Left colon (tissue), 2 donors: ENCODE measurements around the gene KDM4D. TPM values are rescaled to one million over a fixed set of nuclear protein-coding genes. Genes with fewer than 3 reads are reported as not detected.
A peak's percentile ranks its signal among the peaks of the same experiment; 100 is the strongest.
"Not testable (repeated sequence)": the region's sequence is repeated elsewhere in the genome, so short reads cannot be mapped to it uniquely, and the experiment has no call there.

Source experiments
- ATAC-seq: fragments of 200-7000 bp; cut with Tn5 transposase; one replicate; pipeline ENCODE4 v1.9.1; 2020; ENCODE audit warnings: mild to moderate bottlenecking, moderate library complexity
- DNase-seq, 2 donors: peaks; one replicate each; pipeline ENCODE4 v3.0.0-alpha.2; 2020
- intact Hi-C, 2 donors: fragments of 100-400 bp; cut with DNase I in 1 of 2; cut with micrococcal nuclease in 1 of 2; formaldehyde crosslinking; loops; one replicate each; pipeline versions ENCODE4 v1.11.2 to v1.14.0; 2022; cut with DNase I, micrococcal nuclease
- long read RNA-seq: library from polyadenylated mRNA; unstranded; transcript quantifications from one replicate; pipeline ENCODE4 v2.0.0, GENCODE V29; 2021
- total RNA-seq, 2 donors: library from RNA; stranded (reverse); fragmentation: NEBNext Ultra II Directional; extraction: Animal tissue kit (Norgen Biotek cat#: 25700); gene quantifications; one replicate each; pipeline ENCODE4 v1.2.1, GENCODE V29; 2021
- donor health status: DM: no; HTN: no; CAD: no.
- donor health status: DM: yes; HTN: yes; CAD: no.

The KDM4D gene
- total RNA-seq = under 1 TPM; 0.25 to 0.55 TPM
- long read RNA-seq, partial matches to known transcripts = 0 of 1 reads
- long read RNA-seq, other reads (novel, unspliced or antisense) = 0 of 1 reads

DNA sequence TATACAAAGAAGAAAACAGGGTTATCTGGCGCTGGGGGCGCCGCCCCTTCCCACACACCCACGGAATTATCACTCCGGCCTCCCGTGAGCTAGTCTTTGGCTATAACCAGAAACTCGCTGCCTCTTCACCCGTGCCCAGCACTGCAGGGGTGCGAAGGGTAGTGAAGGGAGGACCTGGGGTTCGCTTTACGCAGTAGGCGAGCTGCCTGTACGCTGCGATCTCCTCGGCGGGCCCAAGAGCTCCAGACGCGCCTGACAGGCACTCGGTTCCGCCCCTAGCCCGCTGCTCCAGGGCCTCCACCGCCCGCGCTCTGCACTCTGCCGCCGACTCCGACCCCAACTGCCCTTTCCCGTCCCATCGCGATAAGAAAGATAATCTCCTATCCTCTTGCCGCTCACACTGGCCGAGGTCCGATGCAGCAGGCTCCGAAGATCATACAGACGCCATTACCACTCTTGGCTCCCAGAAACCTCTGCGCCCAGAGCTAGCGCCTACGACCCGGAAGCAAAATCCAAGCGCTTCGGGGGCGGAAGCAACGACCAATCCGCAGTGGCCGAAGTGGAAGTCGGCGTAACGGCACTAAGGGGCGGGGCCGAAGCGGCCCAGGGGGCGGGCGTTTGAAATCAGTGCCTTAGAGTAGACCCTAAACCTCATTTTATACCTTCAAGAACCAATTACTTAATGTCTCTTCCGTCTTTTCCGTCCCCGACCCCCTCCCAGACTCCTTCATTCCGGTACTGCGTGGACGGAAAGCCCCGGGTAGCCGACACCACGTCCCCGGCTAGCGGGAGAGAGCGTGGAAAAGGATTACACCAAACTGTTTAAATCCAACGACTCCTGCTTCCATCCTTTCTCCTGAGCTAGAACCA lies at the start of gene KDM4D, which contains the start of gene CWC15:
KDM4D (plus strand) TSS at position 611 of the 870 bp plus-strand sequence. CDS start 23,664 bp downstream, outside the sequence.
CWC15 (minus strand) TSS at position 458 of the 870 bp plus-strand sequence. CDS start 1,371 bp downstream, outside the sequence.
- peak; percentile 94 to 95 for DNase-seq
- peak; percentile 100 for ATAC-seq
- intact Hi-C loops = loop anchor here in 1 of 2 donors (10.0 kb wide), 1 partner anchor 171 kb away; no protein-coding TSS in a partner anchor

DNA sequence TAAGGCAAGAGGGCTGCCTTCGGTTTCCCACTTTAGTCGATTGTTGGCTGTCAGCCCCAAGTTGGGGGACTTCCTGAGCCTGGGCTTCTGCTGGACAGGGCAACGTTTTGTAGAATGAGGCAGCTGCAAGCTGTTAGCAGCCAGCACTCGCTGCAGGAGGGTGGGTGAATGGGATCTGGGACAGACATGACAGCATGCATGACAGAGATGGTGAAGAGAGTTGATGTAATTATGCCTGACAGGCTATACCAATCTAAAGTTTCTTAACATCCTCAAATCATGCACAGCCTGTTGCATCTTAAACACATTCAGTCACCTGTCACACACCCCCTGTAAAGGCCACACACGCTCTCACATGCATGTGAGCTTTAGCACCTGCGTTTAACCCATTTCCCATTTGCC lies 49.3 kb upstream of the KDM4D start:
- intact Hi-C loops = no loop called here

GRCh38 chr11:94924612-94925011 lies 48.9 kb upstream of the KDM4D start:
- ATAC-seq = no peak
- intact Hi-C loops = no loop called here
- DNase-seq = no peak

More for the DNA sequence above, 49.3 kb upstream of the KDM4D start:
- DNase-seq (no peak), ATAC-seq (no peak)

- intact Hi-C loops = no loop called here
- DNase-seq = no peak
- ATAC-seq = no peak
Observed at GRCh38 chr11:94925422-94926270, 47.9 kb upstream of the KDM4D start.

GRCh38 chr11:94926271-94926625 lies 47.3 kb upstream of the KDM4D start:
- no peak for ATAC-seq

DNA sequence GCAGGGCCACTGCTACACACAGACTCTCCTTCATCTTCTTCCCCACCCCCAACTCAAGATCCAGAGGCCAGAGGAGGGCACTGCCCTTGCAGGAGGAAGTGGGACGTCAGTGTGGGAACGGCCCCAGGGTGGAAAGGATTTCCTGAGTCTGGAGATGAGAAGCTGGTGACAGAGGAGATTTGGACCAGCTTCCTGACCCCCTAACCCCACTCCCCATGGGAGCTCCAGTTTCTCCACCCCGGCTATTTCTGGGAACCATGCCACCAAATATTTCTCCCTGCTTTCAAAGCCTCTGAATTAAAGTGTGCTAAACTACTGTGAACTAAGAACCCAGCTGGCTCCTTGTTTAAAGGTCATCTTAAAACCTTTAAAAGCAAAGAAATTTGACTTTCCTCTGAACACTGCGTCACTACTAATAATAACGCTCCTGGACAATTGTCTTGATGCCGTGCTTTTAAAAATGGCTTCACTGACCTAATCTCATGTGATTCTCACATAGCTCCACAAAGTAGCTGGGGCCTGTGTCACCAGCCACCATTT lies 46.7 kb upstream of the KDM4D start:
- DNase-seq = peak; percentile 46 to 54
- intact Hi-C loops = no loop called here
- ATAC-seq = peak; percentile 17

More at GRCh38 chr11:94926271-94926625, 47.3 kb upstream of the KDM4D start:
- DNase-seq = no peak
- intact Hi-C loops = no loop called here

- DNase-seq (no peak), ATAC-seq (no peak)
- intact Hi-C loops = no loop called here
Observed at GRCh38 chr11:94928117-94928990, 45.2 kb upstream of the KDM4D start.

DNA sequence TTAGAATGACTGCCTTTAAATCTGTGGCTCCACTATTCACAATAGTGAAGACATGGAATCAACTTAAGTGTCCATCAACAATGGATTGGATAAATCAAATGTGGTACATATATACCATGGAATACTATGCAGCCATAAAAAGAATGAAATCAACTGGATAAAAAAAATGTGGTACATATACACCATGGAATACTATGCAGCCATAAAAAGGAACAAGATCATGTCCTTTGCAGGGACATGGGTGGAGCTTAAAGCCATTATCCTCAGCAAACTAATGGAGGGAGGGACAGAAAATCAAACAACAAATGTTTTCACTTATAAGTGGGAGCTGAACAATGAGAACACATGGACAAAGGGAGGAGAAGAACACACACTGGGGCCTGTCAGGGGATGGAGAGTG lies 41.4 kb upstream of the KDM4D start:
- ATAC-seq, DNase-seq, intact Hi-C loops: not testable (repeated sequence)

DNA sequence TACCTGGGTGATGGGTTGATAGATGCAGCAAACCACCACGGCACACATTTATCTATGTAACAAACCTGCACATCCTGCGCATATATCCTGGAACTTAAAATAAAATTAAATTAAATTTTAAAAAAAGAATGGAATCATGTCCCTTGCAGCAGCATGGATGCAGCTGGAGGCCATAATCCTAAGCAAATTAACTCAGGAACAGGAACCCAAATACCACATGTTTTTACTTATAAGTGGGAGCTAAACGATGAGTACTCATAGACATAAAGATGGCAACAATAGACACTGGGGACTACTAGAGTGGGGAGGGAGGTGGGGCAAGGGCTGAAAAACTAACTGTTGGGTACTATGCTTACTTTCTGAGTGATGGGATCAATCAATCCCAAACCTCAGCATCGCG lies 41.0 kb upstream of the KDM4D start:
- intact Hi-C loops = no loop called here
- ATAC-seq (no peak), DNase-seq (no peak)

DNA sequence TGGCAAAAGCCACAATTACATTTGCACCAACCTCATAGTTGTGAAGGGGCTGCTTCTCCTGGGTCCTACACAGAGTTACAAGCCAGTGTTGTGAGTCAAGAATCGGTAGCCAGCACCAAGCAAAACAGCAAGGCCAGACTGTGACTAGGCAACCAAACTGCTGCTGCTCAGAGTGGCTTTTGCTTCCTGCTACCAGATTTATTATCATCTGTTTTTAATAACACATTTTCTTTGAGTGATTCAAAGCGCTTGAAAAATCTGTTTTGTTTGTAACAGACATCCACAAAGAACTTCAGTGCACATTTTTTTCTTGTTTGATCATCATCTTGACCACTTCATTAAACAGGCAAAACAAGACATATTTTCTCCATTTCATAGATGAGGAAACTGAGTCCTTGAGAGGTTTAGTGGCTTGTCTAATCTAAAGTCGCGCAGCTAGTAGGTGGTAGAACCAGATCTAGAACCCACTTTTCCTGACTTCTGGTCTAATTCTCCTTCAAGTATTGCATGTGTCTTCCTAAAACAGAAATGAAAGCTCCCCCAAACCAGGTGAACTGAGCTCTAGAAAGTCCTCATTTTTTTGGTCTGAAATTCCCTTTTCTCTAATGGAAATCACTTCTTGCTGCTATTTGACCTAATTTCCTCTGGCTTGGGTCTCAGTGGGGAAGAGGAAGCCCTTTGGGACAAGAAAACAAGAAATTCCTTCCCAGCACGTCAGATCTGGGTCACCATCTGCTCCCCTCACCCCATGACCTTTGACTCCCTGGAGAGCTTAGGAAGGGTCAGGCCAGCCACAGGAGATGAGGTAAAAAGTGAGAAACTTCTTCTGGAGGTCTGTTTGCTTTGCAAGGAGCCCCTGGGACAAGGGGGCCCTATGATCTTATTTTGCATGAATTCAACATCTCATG lies 40.0 kb upstream of the KDM4D start:
- intact Hi-C loops = no loop called here
- no peak for DNase-seq
- no peak for ATAC-seq

DNA sequence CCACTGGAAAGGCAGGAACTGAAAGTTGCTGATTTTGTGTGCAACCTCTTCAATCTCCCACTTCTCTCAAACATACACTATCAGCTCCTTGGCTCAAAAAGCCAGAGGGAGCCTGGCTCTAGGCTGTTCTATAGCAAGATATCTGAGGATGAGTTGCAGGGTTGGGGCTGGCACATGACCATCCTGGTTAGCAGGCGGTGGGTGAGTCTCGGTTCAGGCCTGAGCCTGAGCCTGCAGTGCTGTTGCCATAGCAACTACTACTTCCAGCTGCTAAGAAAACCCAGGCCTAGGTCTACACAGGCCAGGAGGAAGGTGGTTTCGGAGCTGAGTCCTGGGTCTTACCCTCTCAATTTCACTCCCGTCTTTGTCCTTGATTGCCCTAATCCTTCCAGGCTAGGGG lies 39.1 kb upstream of the KDM4D start:
- DNase-seq (no peak), ATAC-seq (no peak)
- intact Hi-C loops = no loop called here

DNA sequence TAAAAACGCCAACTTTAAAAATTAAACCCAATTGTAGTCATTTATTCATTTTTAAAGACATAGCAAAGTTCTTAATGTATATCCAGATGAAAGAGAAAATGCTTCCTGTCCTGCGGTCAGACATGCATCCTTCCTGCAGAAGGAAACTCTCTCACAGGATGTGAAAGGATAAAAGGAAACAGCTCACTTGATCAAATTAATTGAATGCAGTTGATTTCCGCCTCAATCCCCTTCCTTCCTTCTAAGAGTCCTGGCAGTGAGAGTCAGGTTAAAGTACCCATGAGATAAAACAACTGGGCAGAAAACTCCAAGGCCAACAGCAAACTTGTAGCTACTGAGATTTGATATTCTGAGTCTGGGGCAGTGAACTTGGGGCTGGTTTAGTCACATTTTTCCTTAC lies 38.7 kb upstream of the KDM4D start:
- intact Hi-C loops = no loop called here
- ATAC-seq = no peak
- no peak for DNase-seq

GRCh38 chr11:94938095-94939055 lies 35.1 kb upstream of the KDM4D start:
- intact Hi-C loops = no loop called here
- no peak for ATAC-seq

DNA sequence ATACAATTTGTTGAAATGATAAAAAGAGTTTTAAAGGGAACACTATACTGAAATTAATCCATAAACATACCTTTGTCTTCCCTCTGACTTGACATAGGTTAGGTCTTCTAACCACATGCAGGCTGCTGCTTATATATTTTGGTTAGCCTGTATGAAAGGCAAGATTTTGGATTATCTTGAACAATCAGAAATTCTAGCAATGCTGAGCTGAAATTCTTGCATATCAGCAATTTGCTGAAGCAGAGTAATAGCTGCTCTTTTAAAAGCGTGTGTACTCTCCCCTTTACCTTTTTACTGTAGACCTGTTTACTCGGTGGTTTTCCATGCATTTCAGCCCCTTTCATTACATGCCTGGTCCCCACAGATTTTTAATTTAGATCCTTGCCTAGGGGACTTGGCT lies 34.2 kb upstream of the KDM4D start:
- ATAC-seq = no peak
- DNase-seq = no peak
- intact Hi-C loops = no loop called here

More at GRCh38 chr11:94938095-94939055, 35.1 kb upstream of the KDM4D start:
- peak in 1 of 2 donors; percentile 41 for DNase-seq

- ATAC-seq = no peak
- DNase-seq = no peak
- intact Hi-C loops = no loop called here
Observed at GRCh38 chr11:94941131-94941530, 32.4 kb upstream of the KDM4D start.

- no peak for DNase-seq
- ATAC-seq = no peak
- intact Hi-C loops = no loop called here
Observed at GRCh38 chr11:94946812-94947211, 26.7 kb upstream of the KDM4D start.
